GM18499 (cell line): Measurements from ENCODE around the gene HNRNPA1.
"Not testable (repeated sequence)": the region's sequence is repeated elsewhere in the genome, so short reads cannot be mapped to it uniquely, and the experiment has no call there.

Source experiments
- ATAC-seq: cut with Tn5 transposase; IDR thresholded peaks from one replicate; pipeline ENCODE4 v1.9.1; 2021; ENCODE audit warnings: moderate number of reproducible peaks; ENCODE audit not compliant: insufficient read depth, unreplicated experiment

HNRNPA1 gene

DNA sequence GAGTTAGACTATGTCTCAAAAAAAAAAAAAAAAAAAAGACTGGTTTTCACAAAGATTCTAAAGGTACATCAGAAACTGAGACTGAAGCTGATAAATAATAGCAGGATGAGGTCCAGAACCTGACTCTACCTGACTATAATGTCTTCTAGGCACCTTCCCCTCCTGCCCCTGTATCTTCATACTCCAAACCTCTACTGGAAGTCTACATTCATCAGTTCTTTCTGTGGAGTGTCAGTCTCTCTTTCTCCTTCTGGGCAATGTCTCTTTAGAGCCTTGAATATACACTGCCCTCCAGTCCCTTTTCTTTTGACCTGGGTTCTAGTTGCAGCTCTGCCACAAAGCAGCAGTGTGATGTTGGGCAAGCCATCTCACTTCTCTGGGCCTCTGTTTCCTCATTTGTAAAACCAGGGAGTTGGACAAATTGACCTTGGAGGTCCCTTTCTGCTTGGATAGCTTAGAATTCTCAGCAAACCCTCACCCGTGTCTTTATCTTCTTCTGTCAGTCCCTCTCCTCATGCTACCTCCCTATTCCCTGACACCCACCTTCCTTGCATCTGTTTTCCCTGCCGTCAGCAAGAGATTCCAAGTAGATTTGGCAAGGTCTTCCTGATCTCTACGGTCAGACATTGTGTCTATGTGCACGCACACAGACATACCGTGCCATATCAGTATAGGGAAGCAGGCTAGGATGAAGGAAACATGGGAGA is 16.0 kb downstream of the HNRNPA1 start:
- no peak for ATAC-seq

DNA sequence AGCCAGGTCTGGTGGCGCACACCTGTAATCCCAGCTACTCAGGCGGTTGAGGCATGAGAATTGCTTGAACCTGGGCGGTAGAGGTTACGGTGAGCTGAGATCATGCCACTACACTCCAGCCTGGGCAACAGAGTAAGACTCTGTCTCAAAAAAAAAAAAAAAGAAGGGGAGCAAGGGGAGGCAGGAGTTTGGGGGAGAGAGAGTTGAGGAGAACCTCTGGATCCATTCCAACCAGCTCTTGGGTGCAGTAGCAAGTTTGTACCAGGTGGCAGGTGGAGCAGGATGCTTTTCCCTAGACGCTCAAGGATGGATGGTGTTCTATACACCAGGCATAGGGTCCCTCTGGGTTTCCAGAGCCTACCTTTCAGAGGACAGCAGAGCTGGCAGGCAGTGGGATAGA is 18.4 kb downstream of the HNRNPA1 start:
- no peak for ATAC-seq

DNA sequence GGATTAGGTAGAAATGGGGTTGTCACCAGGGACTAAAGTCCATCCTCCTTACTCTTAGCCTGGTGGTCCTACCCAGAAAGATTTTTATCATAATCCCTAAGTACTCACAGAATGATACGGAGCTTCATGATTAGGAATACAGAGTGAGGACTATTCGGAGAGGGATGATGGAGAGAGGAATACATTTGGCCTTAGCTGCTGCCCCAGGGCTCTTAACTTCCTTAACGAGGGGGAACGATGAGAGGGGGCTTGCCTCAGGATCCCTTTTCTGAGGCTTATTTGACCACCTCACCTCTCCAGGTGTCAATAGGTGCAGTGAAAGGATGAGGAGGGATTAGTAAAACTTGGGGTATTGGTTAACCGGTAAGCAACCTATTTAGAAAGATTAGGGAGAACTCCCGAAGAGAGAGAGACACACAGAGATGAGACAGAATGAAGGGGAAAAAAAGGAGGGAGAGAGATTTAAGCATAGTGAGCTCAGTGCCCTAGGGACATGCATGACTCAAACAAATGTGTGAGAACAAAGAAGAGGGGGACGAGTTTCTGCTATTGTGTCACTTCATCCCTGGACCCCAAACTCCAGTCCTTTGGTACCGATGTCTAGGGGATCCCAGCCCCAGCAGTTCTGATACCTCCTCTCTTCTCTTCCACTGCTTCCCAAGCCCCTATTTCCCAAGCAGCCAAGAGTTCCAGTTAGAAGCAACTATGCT is 19.1 kb downstream of the HNRNPA1 start:
- ATAC-seq: no peak

DNA sequence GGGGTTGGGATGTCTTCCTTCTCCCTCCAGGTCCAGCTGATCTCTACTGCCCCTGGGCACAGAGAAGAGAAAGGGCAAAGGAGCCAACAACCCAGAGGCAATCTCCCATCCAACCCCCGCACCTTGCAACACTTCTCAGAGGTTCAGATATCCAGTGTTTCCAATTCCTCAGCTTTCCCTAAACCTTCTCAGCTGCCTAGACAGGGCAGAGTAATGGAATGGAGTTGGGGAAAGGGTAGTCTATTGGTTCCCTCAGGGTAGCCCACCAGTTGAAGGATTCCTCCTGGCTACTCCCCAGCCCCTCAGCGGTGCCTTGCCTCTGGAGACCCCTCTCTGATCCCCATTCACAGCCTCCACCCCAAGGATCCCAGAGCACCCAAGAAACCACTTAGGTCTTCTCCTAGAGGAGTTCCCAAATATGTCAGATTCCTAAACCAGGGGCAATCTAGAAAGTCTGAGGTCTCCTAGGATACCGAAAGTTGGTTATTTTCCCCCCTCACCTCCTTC is 19.8 kb downstream of the HNRNPA1 start:
- no peak for ATAC-seq

DNA sequence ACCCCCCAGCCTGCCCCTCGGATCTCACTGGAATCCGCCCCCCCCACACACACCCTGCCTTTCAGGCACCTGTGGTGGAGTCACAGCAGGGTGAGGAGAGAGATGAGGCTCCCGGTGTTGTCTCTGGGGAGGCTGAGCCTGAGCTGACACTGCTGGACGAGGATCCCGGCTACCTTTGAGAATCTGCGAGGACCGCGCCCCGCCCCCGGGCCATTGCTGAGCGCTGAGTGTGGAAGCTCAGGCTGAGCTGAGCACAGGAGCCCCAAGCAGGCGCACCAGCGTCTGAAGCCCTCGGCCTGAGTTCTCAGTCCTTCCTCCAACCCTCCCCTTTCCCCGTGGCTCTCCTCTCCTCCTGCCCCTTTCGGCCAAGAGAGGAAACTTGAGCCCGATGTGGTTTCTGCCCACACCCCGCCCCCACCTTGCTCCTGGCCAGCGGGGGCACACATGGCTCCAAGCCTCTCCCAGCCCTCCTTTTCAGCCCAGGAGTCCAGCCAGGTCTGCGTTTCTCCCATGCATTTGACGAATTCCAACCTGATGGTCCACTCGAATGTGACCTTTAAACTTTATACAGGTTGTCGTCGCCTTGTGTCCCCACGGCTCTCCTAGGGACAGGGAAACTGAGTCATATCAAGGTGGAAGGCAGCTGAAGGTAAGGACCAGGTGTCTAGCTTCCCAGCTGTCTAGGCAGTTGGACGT is 20.4 kb downstream of the HNRNPA1 start, which contains the start of gene NFE2:
NFE2 (minus strand) TSS at position 284 of the 696 bp plus-strand sequence. CDS start 5,767 bp downstream, outside the sequence.
- ATAC-seq: no peak

DNA sequence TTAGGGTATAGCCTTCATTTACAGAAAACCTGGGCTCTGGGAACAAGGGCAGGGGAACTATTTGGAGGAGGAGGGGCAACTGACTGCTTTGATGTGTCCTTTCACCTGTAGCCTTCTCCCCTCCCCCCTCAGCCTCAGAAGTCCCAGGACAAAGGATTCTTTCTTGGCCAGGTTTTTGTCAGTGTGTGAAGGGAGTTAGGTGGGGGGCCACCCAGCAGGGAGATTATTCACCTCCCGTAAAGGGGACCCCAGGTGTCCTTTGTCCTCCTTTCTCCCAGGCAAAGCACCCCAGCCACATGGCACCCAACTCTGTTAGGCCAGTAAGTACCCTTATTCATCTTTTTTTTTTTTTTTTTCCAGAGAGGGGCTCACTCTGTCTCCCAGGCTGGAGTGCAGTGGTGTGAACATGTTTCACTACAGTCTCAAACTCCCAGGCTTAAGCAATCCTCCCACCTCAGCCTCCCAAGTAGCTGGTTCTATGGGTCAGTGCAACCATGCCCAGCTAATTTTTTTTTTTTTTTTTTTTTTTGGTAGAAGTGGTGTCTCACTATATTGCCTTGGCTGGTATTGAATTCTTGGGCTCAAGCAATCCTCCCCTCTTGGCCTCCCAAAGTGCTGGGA is 21.0 kb downstream of the HNRNPA1 start:
- no peak for ATAC-seq

DNA sequence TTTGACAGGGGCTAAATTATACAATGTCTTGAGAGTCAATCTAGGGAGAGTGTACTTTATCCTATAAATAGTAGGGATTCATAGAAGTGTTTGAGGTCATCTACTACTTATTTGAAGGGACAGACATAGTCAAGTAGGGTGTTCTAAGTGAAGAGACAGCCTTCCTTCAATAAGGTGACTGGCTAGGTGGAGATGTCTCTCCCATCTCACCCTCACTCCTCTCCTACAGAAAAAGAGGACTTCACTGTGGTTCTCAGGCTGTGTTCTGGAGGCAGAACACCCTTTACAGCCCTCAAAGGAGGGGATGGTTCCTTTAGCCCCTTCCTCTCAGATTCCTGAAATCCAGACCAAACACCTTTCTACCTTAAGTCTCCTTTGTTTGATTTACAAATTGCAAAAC is 23.1 kb downstream of the HNRNPA1 start:
- ATAC-seq: no peak

DNA sequence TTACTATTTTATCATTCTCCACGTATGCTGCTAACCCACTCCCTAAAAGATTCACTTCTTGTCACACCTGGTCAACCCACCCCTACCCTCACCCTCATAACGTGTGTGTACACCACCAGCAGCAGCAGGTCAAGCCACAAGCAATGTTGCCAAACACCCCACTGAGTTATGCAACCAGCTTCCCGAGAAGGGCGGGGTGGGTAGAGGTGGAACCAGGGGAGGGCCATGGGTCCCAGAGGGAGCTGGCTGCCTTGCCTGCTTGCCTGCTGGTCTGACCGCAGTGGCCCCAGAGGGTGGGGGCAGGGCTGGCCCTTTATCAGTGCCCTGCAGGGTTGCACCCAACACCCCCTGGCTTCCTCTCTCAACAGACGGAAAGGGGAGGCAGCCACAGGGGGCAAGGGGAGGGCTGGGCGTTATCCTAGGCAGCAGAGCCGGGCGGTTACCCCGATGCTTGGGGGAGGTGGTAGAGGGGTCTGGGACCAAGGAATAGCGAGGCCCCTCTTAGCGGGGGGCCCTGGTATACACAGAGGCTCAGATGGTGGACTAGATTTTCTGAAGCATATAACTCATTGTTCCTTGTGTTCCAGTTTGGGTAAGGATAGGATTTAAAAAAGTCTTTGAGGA is 23.8 kb downstream of the HNRNPA1 start:
- ATAC-seq: no peak

DNA sequence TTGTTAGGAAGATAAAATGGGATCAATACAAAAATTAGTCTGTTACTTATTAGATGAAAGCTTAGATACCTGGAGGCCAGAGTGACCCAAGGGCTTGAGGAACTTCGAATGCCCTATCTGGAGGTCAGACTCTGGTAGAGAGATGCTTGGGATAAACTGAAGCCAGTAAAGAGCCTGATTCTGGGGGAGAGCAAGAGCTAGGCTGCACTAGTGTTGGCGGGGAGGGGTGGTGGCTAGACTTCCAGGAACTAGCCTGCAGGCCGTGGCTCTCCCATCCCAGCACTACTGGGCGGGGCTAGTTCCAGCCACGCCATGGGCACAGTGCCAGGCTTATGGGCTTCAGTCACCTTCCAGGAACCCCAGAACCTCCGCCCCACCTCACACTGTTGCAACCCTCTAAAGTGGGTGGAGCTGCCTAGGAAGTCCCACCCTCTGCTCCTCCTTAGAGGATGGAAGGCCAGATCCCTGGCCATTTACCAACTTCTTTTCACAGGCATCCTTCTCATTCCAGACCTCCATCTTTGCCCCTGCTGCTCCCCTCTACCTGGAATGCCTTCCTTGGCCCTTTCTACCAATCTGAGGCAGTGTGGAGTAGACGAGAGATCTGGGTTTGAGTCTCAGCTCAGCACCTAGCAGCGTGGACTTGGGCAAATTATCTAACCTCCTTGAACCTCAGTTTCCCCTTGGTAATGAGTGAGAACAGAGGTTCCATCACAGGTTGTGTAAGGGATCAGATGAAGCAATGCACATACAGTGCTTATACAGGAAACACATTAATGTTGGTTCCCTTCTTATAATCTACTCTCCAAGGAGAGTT is 26.6 kb downstream of the HNRNPA1 start:
- ATAC-seq: no peak

DNA sequence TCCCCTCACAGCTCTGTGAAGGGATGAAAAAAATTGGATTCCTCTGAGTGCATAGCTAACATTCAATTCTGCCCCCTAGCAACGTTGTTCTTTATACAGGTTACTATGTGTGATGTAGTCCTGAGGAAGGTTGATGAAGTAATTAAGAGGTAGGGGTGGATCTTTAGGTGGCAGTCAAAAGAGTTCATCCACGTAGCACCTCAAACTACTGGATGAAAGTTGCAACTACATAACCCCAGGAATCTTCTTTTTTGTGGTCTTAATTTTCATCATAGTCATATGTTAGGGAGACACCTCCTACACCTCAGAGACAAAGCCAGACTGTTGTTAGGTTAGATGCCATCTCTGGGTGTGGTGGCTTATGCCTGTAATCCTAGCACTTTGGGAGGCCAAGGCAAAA is 30.5 kb downstream of the HNRNPA1 start:
- ATAC-seq: no peak

DNA sequence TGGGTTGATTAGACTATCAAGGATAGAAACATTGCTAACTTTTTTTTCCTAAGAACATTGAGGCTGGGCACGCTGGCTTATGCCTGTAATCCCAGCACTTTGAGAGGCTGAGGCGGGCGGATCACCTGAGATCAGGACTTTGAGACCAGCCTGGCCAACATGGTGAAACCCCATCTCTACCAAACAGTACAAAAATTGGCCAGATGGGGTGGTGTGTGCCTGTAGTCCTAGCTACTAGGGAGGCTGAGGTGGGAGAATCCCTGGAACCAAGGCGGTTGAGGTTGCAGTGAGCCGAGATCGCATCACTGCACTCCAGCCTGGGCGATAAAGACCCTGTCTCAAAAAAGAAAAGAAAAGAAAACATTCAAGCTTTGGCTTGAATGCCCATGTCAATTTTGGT is 31.8 kb downstream of the HNRNPA1 start:
- ATAC-seq: not testable (repeated sequence)

DNA sequence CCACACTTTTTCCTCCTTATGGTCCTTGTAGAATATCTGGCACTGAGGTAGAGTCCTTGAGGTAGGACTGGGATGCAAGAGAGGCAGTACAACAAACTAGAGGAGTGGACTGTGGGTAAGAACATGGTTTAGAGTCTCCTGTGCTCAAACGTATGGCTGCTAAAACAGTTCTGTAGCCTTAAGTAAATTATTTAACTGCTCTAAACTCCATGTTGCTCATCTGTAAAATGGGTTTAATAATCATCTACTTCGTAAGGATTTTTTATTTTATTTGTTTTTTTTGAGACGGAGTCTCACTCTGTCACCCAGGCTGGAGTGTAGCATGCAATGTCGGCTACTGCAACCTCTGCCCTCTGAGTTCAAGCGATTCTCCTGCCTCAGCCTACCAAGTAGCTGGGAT is 40.8 kb downstream of the HNRNPA1 start:
- ATAC-seq: no peak

DNA sequence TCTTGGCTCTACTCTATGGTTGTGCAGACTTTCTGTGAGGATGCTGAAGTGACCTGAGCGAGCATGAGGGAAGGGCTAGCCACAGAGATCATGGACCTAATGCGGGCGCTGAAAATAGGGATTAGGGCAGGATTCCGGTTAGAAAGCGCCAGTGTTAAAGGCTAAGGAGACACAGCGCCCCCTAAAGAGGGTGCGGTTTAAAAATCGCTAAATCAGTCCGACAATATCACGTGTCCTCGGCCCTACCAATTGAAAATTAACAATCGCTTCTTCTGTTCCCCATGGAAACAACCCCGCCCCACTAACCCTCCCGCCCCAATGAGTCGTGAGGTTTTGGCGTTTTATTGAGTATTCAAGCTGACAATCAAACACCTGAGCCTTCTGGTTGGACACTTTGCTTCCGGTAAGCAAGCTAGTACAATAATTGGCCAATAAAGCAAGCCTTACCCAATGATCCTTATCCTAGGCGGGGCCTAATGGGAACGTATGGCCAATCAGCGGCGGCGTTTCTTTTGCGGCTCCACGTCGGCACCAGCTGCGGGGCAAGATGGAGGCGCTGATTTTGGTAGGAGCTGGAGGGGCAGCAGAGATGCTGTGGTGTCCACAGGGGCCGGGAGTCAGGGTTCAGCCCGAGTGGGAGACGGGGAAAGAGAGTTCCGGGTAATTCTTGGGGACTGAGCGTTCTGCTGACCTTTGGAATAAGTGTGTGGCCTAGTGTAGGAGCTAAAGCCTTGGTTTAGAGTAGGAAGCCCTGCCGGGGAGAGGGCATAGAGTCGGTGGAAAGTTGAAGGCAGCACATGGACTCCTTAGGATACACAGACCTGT is 44.3 kb downstream of the HNRNPA1 start, which contains the start of gene COPZ1:
COPZ1 (plus strand) TSS at position 515 of the 825 bp plus-strand sequence; CDS start at position 548, 33 bp downstream.
- ATAC-seq: peak; percentile 94

DNA sequence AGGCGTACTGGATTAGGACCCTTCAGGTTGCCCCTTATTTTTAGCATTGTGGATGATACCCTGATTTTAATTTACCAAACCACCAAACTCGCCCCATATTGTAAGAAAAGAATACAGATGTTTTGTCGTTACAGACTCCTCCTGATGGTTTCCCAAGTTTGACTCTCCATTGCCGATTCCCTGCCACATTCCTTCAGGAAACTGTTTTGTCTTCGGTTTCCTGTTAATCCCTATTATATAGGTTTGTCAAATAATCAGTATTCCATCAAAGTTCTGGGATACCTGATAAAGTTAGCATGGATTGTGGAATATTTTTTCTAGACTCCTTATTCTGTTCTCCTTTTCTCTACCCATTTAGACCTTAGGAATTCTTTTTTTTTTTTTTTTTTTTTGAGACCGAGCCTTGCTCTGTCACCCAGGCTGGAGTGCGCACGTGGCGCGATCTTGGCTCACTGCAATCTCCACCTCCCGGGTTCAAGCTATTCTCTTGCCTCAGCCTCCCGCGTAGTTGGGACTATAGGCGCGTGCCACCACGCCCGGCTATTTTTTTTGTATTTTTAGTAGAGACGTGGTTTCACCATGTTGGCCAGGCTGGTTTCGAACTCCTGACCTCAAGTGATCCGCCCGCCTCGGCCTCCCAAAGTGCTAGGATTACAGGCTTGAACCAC is 45.0 kb downstream of the HNRNPA1 start:
- not testable (repeated sequence) for ATAC-seq

DNA sequence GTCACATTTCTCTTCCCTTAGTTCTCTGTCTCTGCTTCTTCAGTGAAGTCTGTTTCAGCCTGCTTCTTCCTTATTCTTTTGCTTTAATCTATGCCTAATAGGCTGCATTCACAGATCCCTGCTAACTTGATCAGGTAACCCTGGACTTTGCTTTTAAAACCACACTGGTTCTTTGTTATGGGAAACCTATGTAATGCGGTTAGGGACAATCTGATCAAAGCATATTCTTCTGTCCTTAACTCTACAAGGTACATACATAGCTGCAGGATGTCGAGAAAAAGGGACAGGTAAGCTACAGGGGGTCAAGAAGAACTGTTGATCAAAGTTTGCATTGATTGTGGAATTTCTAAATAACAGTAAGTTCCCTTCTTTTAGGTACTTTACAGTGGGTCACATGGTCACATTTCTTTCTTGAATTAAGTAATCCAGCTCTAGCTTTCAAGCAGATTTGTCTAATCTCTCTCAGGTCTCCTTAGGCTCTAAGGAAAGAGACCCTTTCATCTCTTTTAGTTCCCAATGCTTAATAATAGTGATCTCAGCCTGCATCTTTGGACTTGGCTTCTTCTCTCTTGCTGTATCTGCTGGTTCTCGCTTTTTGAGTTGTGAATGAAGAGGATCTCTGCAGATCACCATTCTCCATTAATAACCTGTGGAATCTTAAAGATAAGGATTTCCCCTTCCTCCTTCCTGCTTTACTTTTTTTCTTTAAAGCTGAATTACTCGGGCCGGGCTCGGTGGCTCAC is 48.2 kb downstream of the HNRNPA1 start:
- ATAC-seq: no peak

DNA sequence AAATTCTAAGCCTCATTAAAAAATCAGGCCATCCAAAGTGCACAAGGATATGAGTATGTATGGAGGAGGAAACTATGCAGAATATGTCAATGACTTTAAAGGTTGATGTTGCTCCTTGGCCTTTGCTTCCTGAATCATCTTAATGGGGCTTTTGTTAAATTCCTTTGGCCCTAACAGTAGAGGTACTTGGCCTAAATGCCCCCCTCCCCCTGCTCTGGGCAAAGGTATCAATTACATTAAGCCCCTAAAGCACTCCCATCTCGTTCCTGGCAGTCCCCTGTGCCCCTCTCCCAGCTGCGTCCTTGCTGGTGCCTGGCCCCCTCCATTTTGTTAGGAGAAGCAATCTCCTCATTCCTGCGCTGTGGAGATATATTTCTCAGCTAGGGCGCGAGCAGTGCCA is 49.2 kb downstream of the HNRNPA1 start:
- ATAC-seq: no peak

DNA sequence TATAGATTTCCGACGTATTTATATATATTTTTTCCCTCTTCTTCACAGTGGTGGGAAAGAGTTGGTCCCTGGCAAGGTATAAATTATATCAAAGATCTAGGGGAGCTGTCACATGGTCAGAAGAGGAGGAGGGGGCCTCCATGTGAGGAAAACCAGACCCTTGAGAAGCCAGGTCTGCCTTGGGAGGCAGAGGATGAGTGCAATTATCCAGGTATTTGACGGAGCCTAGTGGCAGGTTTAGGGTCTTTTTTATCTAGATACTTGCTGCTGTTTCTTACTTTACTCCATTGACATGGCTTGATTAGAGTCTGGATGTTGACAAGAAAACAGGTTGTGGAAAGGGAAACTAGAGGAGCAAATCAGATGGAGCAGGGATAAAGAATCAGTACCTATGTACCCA is 49.9 kb downstream of the HNRNPA1 start:
- ATAC-seq: no peak
